Right ventricle myocardium inferior (tissue), 1 donor: ENCODE data around the gene F12. TPM values are rescaled to one million over a fixed set of nuclear protein-coding genes. Genes with fewer than 3 reads are reported as not detected.
"Not testable (repeated sequence)": the region's sequence is repeated elsewhere in the genome, so short reads cannot be mapped to it uniquely, and the experiment has no call there.

ENCODE experiments used
- ATAC-seq: fragments of 200-7000 bp; cut with Tn5 transposase; one replicate; pipeline ENCODE4 v1.9.1; 2020; ENCODE audit warnings: mild to moderate bottlenecking, moderate library complexity
- DNase-seq: peaks from one replicate; pipeline ENCODE4 v3.0.0; 2021; ENCODE audit errors: missing footprints
- intact Hi-C: fragments of 100-400 bp; cut with DNase I; formaldehyde crosslinking; loops from one replicate; pipeline ENCODE4 v1.11.0; 2022
- total RNA-seq: library from RNA; stranded (reverse); fragmentation: NEBNext Ultra II Directional; extraction: Animal tissue kit (Norgen Biotek cat#: 25700); gene quantifications from one replicate; pipeline ENCODE4 v1.2.1, GENCODE V29; 2021
- donor health status: DM: no; HTN: yes; CAD: no; lungs with severe emphysema.

Gene F12
- total RNA-seq, 1 donor from 2014 or later: not detected

- ATAC-seq: no peak
- intact Hi-C loops: no loop called here
- DNase-seq: no peak
Measured at GRCh38 chr5:177425196-177425800, 15.9 kb upstream of the F12 start.

GRCh38 chr5:177423671-177424070, 14.3 kb upstream of the F12 start:
- DNase-seq: no peak
- intact Hi-C loops: no loop called here
- ATAC-seq: no peak

- intact Hi-C loops: no loop called here
- no peak for DNase-seq
- no peak for ATAC-seq
Measured at GRCh38 chr5:177421062-177421798, 11.9 kb upstream of the F12 start.

GRCh38 chr5:177420472-177420871, 11.1 kb upstream of the F12 start:
- intact Hi-C loops, ATAC-seq, DNase-seq: not testable (repeated sequence)

- intact Hi-C loops: no loop called here
- ATAC-seq: no peak
Measured at GRCh38 chr5:177419046-177419445, 9.7 kb upstream of the F12 start.

GRCh38 chr5:177417081-177417480, 7.7 kb upstream of the F12 start:
- intact Hi-C loops, ATAC-seq: not testable (repeated sequence)
- DNase-seq: peak; percentile 68

More at GRCh38 chr5:177419046-177419445, 9.7 kb upstream of the F12 start:
- DNase-seq: no peak

- no peak for DNase-seq
- intact Hi-C loops: no loop called here
- no peak for ATAC-seq
Measured at GRCh38 chr5:177414481-177414880, 5.1 kb upstream of the F12 start.

- DNase-seq: no peak
- intact Hi-C loops: no loop called here
- no peak for ATAC-seq
Measured at GRCh38 chr5:177412603-177413233, 3.4 kb upstream of the F12 start.

GRCh38 chr5:177410575-177410974, 1.2 kb upstream of the F12 start:
- intact Hi-C loops: no loop called here
- no peak for ATAC-seq
- no peak for DNase-seq

- intact Hi-C loops: loop anchor here (2.0 kb wide), 1 partner anchor 95 kb away; no protein-coding TSS in a partner anchor
- DNase-seq (peak; percentile 86), ATAC-seq (no peak)
Measured at GRCh38 chr5:177405805-177406204, 3.6 kb downstream of the F12 start.

GRCh38 chr5:177405312-177405711, 4.1 kb downstream of the F12 start:
- ATAC-seq (no peak), DNase-seq (no peak)
- intact Hi-C loops: loop anchor here (2.0 kb wide), 1 partner anchor 95 kb away; no protein-coding TSS in a partner anchor

GRCh38 chr5:177404641-177405179, 4.7 kb downstream of the F12 start:
- ATAC-seq (no peak), DNase-seq (no peak)
- intact Hi-C loops: loop anchor here (1.0 to 2.0 kb wide), 2 partner anchors 50 to 96 kb away; no protein-coding TSS in a partner anchor

GRCh38 chr5:177403792-177404640, 5.3 kb downstream of the F12 start:
- intact Hi-C loops: loop anchor here (1.0 to 2.0 kb wide), 2 partner anchors 50 to 97 kb away; no protein-coding TSS in a partner anchor
- peak; percentile 93 for ATAC-seq
- peak; percentile 94 for DNase-seq

- intact Hi-C loops: no loop called here
- no peak for ATAC-seq
- DNase-seq: no peak
Measured at GRCh38 chr5:177403102-177403791, 6.1 kb downstream of the F12 start.

GRCh38 chr5:177402271-177403043, 6.9 kb downstream of the F12 start:
- intact Hi-C loops: no loop called here
- DNase-seq (no peak), ATAC-seq (no peak)

- no peak for ATAC-seq
- no peak for DNase-seq
- intact Hi-C loops: no loop called here
Measured at GRCh38 chr5:177399997-177400868, 9.1 kb downstream of the F12 start, which contains the start of gene PFN3. Gene PFN3 (minus strand): TSS chr5:177400661. CDS start chr5:177400576, 85 bp downstream.
